Activated T-helper 17 cell treated with anti-CD3 and anti-CD28 coated beads, Interleukin-2, amount 50 U/mL, for 72 hours (primary cell): ENCODE results near the gene TNNI2. TPM values are rescaled to one million over a fixed set of nuclear protein-coding genes. Genes with fewer than 3 reads are reported as not detected.

Source experiments
- ATAC-seq: fragments of 150-1000 bp; cut with Tn5 transposase; replicated peaks from 2 replicates; pipeline ENCODE4 v1.10.0; 2021; ENCODE audit warnings: mild to moderate bottlenecking, moderate library complexity
- H3K27ac Mint-ChIP-seq: one replicate; pipeline ENCODE4 v1.8.0; 2022; ENCODE audit warnings: mixed read lengths
- H3K27me3 Mint-ChIP-seq: one replicate; pipeline ENCODE4 v1.8.0; 2022; ENCODE audit warnings: mixed read lengths
- H3K36me3 Mint-ChIP-seq: one replicate; pipeline ENCODE4 v1.8.0; 2022; ENCODE audit warnings: low read depth, mild to moderate bottlenecking, mixed read lengths
- H3K4me1 Mint-ChIP-seq: one replicate; pipeline ENCODE4 v1.8.0; 2022; ENCODE audit warnings: mixed read lengths
- H3K4me3 Mint-ChIP-seq: one replicate; pipeline ENCODE4 v1.8.0; 2022; ENCODE audit warnings: mild to moderate bottlenecking, mixed read lengths
- H3K9me3 Mint-ChIP-seq: one replicate; pipeline ENCODE4 v1.8.0; 2022; ENCODE audit warnings: mixed read lengths
- total RNA-seq, 2 donors: library from RNA; stranded (reverse); gene quantifications; one replicate each; pipeline ENCODE4 v1.2.3, GENCODE V29; 2022

Gene TNNI2
- total RNA-seq, 2 donors from 2014 or later: not detected

- peaks cover 22% of the 10 kb centered on the region for H3K4me1 Mint-ChIP-seq
- peak; percentile 83 for ATAC-seq
- H3K36me3 Mint-ChIP-seq: no peaks in the 10 kb centered on the region
Observed at GRCh38 chr11:1844221-1845094, 5.7 kb downstream of the TNNI2 start.

GRCh38 chr11:1845095-1845429 lies 6.3 kb downstream of the TNNI2 start:
- H3K4me3 Mint-ChIP-seq: peak overlapping the region; percentile 79

More at GRCh38 chr11:1844221-1845094, 5.7 kb downstream of the TNNI2 start:
- no peaks in the 10 kb centered on the region for H3K9me3 Mint-ChIP-seq
- no peaks in the 10 kb centered on the region for H3K27me3 Mint-ChIP-seq
- peak overlapping the region; percentile 95 for H3K27ac Mint-ChIP-seq
- H3K4me3 Mint-ChIP-seq: peak overlapping the region; percentile 79

GRCh38 chr11:1845561-1846452 lies 7.0 kb downstream of the TNNI2 start:
- no peaks in the 10 kb centered on the region for H3K36me3 Mint-ChIP-seq
- no peaks in the 10 kb centered on the region for H3K27me3 Mint-ChIP-seq
- H3K4me3 Mint-ChIP-seq: peak overlapping the region; percentile 79
- peak; percentile 59 for ATAC-seq
- peak overlapping the region; percentile 95 for H3K27ac Mint-ChIP-seq
- H3K4me1 Mint-ChIP-seq: peaks cover 22% of the 10 kb centered on the region
- H3K9me3 Mint-ChIP-seq: no peaks in the 10 kb centered on the region

More at GRCh38 chr11:1845095-1845429, 6.3 kb downstream of the TNNI2 start:
- ATAC-seq: no peak
- no peaks in the 10 kb centered on the region for H3K27me3 Mint-ChIP-seq
- no peaks in the 10 kb centered on the region for H3K9me3 Mint-ChIP-seq
- peak overlapping the region; percentile 95 for H3K27ac Mint-ChIP-seq
- no peaks in the 10 kb centered on the region for H3K36me3 Mint-ChIP-seq
- peaks cover 22% of the 10 kb centered on the region for H3K4me1 Mint-ChIP-seq

GRCh38 chr11:1846453-1846932 lies 7.7 kb downstream of the TNNI2 start:
- H3K36me3 Mint-ChIP-seq: no peaks in the 10 kb centered on the region
- no peaks in the 10 kb centered on the region for H3K9me3 Mint-ChIP-seq
- H3K27me3 Mint-ChIP-seq: no peaks in the 10 kb centered on the region
- H3K27ac Mint-ChIP-seq: peak overlapping the region; percentile 78
- no peak overlapping the region for H3K4me3 Mint-ChIP-seq
- ATAC-seq: no peak
- peaks cover 22% of the 10 kb centered on the region for H3K4me1 Mint-ChIP-seq

GRCh38 chr11:1847006-1847735 lies 8.4 kb downstream of the TNNI2 start:
- H3K9me3 Mint-ChIP-seq: no peaks in the 10 kb centered on the region
- no peaks in the 10 kb centered on the region for H3K36me3 Mint-ChIP-seq
- H3K4me3 Mint-ChIP-seq: no peak overlapping the region
- peak overlapping the region; percentile 78 for H3K27ac Mint-ChIP-seq
- ATAC-seq: no peak
- no peaks in the 10 kb centered on the region for H3K27me3 Mint-ChIP-seq
- H3K4me1 Mint-ChIP-seq: peaks cover 24% of the 10 kb centered on the region

- no peak for ATAC-seq
- peak overlapping the region; percentile 70 for H3K27ac Mint-ChIP-seq
- H3K4me1 Mint-ChIP-seq: peaks cover 32% of the 10 kb centered on the region
- H3K36me3 Mint-ChIP-seq: peaks cover 6% of the 10 kb centered on the region
- no peaks in the 10 kb centered on the region for H3K9me3 Mint-ChIP-seq
- no peaks in the 10 kb centered on the region for H3K27me3 Mint-ChIP-seq
- H3K4me3 Mint-ChIP-seq: no peak overlapping the region
Observed at GRCh38 chr11:1847926-1848639, 9.3 kb downstream of the TNNI2 start.

- peaks cover 24% of the 10 kb centered on the region for H3K4me1 Mint-ChIP-seq
- peaks cover 13% of the 10 kb centered on the region for H3K36me3 Mint-ChIP-seq
- H3K4me3 Mint-ChIP-seq: peak overlapping the region; percentile 99
- ATAC-seq: no peak
- no peaks in the 10 kb centered on the region for H3K27me3 Mint-ChIP-seq
- H3K27ac Mint-ChIP-seq: peak overlapping the region; percentile 100
- no peaks in the 10 kb centered on the region for H3K9me3 Mint-ChIP-seq
Observed at GRCh38 chr11:1848640-1849430, 10.1 kb downstream of the TNNI2 start.

- H3K4me3 Mint-ChIP-seq: peak overlapping the region; percentile 99
Observed at GRCh38 chr11:1851468-1852180, 12.8 kb downstream of the TNNI2 start.

GRCh38 chr11:1852271-1852876 lies 13.6 kb downstream of the TNNI2 start:
- H3K27me3 Mint-ChIP-seq: no peaks in the 10 kb centered on the region
- peak overlapping the region; percentile 100 for H3K27ac Mint-ChIP-seq
- peak overlapping the region; percentile 99 for H3K4me3 Mint-ChIP-seq
- H3K4me1 Mint-ChIP-seq: peaks cover 10% of the 10 kb centered on the region
- H3K36me3 Mint-ChIP-seq: peaks cover 34% of the 10 kb centered on the region
- ATAC-seq: no peak
- H3K9me3 Mint-ChIP-seq: no peaks in the 10 kb centered on the region

More at GRCh38 chr11:1851468-1852180, 12.8 kb downstream of the TNNI2 start:
- ATAC-seq: no peak
- Mint-ChIP-seq H3K27me3 (no peaks in the 10 kb centered on the region), H3K9me3 (no peaks in the 10 kb centered on the region), H3K36me3 (peaks cover 29% of the 10 kb centered on the region), H3K4me1 (peaks cover 10% of the 10 kb centered on the region), H3K27ac (peak overlapping the region; percentile 100)

- H3K9me3 Mint-ChIP-seq: no peaks in the 10 kb centered on the region
- peak; percentile 59 for ATAC-seq
- peaks cover 10% of the 10 kb centered on the region for H3K4me1 Mint-ChIP-seq
Observed at GRCh38 chr11:1852877-1853276, 14.1 kb downstream of the TNNI2 start, which contains the start of gene LSP1. Gene LSP1, plus strand, starts transcription at chr11:1853084. Its CDS starts 61 bp downstream, at chr11:1853145.

GRCh38 chr11:1853376-1854131 lies 14.8 kb downstream of the TNNI2 start:
- H3K4me1 Mint-ChIP-seq: peaks cover 10% of the 10 kb centered on the region
- H3K27me3 Mint-ChIP-seq: no peaks in the 10 kb centered on the region
- no peak for ATAC-seq
- no peaks in the 10 kb centered on the region for H3K9me3 Mint-ChIP-seq
- peak overlapping the region; percentile 100 for H3K27ac Mint-ChIP-seq
- peaks cover 45% of the 10 kb centered on the region for H3K36me3 Mint-ChIP-seq
- peak overlapping the region; percentile 99 for H3K4me3 Mint-ChIP-seq

More at GRCh38 chr11:1852877-1853276, 14.1 kb downstream of the TNNI2 start, which contains the start of gene LSP1:
- H3K4me3 Mint-ChIP-seq: peak within 1 kb of the TSS; percentile 99
- peak within 1 kb of the TSS; percentile 100 for H3K27ac Mint-ChIP-seq
- no peaks in the 10 kb centered on the region for H3K27me3 Mint-ChIP-seq
- peaks cover 39% of the 10 kb centered on the region for H3K36me3 Mint-ChIP-seq
